Thymus (tissue), 11 donors: ENCODE data around the gene FRMPD4. TPM values are rescaled to one million over a fixed set of nuclear protein-coding genes. Genes with fewer than 3 reads are reported as not detected.
"Not testable (repeated sequence)": the region's sequence is repeated elsewhere in the genome, so short reads cannot be mapped to it uniquely, and the experiment has no call there.

Experiments
- DNase-seq, 9 donors: peaks; one replicate each; pipeline ENCODE4 v3.0.0-alpha.2; 2013; ENCODE audit warnings: low spot score in 9 of 9, low read depth in 6 of 9, missing footprints in 1 of 9
- H3K27ac ChIP-seq, 2 donors: one replicate each; pipeline ENCODE4 v1.5.1; 2013; ENCODE audit warnings: control low read depth in 1 of 2, low read depth in 1 of 2, low read length in 1 of 2, mild to moderate bottlenecking in 1 of 2, moderate library complexity in 1 of 2
- H3K27me3 ChIP-seq, 2 donors: one replicate each; pipeline ENCODE4 v1.5.1; 2013; ENCODE audit warnings: low read length in 1 of 2; ENCODE audit not compliant: control insufficient read depth in 2 of 2, insufficient read depth in 1 of 2
- H3K36me3 ChIP-seq, 2 donors: one replicate each; pipeline ENCODE4 v1.5.1; 2013; ENCODE audit warnings: low read length in 1 of 2, mild to moderate bottlenecking in 1 of 2, moderate library complexity in 1 of 2; ENCODE audit not compliant: control insufficient read depth in 2 of 2, insufficient read depth in 2 of 2
- H3K4me1 ChIP-seq, 2 donors: one replicate each; pipeline ENCODE4 v1.5.1; 2013; ENCODE audit warnings: low read length in 2 of 2; ENCODE audit not compliant: control insufficient read depth in 2 of 2, insufficient read depth in 2 of 2
- H3K4me3 ChIP-seq, 2 donors: one replicate each; pipeline ENCODE4 v1.5.1; 2013; ENCODE audit warnings: low read length in 2 of 2, control low read depth in 1 of 2, mild to moderate bottlenecking in 1 of 2
- H3K9me3 ChIP-seq, 2 donors: one replicate each; pipeline ENCODE4 v1.5.1; 2013; ENCODE audit warnings: low read length in 1 of 2, mild to moderate bottlenecking in 1 of 2; ENCODE audit not compliant: control insufficient read depth in 2 of 2, insufficient read depth in 1 of 2
- WGBS: extraction: QIAGEN DNeasy Blood & Tissue Kit; methylation state at CpG from one replicate; pipeline ENCODE4 v1.1.7; 2013; 5-methylcytosine and 5-hydroxymethylcytosine counted together
- polyA plus RNA-seq: library from polyadenylated mRNA; stranded (reverse); fragments of 200-250 nt; gene quantifications from one replicate; pipeline ENCODE4 v1.2.3, GENCODE V29; 2013
- total RNA-seq: library from RNA; stranded (reverse); fragments of 120-200 nt; gene quantifications from one replicate; pipeline ENCODE4 v1.2.4, GENCODE V29; 2013
- donor health status: healthy.

FRMPD4 gene
- total and polyA plus RNA-seq, 2 donors: 0.05 TPM

DNA sequence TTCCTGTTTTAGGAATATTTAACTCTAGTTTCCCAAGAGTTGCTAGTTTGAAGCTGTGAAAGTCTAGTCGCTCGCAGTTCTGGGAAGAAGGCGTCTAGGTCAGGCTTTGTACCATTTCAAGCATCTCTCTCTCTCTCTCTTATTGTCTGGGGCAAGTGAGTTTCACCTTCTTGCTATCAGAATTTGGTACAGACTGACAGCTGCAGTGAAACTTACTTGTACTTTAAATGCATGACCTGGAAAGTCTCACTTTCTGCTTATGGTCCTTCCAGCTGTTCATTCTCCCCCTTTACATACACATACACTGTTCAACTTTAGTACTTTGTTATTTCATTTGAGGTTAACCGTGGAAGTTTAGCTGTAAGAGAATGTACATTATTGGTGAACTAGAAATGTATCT is 4.4 kb downstream of the FRMPD4 start:
- Histone ChIP-seq H3K36me3 (no peaks in the 10 kb centered on the region), H3K4me1 (no peaks in the 10 kb centered on the region)

DNA sequence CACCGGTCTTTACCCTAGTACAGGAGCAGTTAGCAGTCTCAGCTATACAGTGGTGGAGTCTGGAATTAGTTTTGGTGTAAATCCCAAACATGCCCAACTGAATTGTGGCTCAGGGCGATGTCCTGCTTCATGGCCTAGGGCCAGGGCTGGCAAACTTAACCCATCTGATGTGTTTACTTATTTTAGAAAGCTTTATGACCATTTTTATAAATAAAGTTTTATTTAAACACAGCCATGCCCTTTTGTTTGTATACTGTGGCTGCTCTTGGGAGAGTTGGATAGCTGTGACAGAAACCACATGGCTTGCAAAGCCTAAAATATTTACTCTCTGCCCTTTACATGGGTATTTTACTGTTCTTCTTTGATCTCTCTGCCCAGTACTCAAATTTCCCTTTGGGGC is 7.1 kb downstream of the FRMPD4 start:
- no peak for DNase-seq
- Histone ChIP-seq H3K36me3 (no peaks in the 10 kb centered on the region), H3K9me3 (no peaks in the 10 kb centered on the region), H3K4me3 (no peak overlapping the region), H3K27ac (no peak overlapping the region), H3K27me3 (no peaks in the 10 kb centered on the region), H3K4me1 (no peaks in the 10 kb centered on the region)
- 94% methylated on average over 2 of the region's 2 CpGs for WGBS

More for the DNA sequence above, 4.4 kb downstream of the FRMPD4 start:
- H3K4me3 ChIP-seq: no peak overlapping the region
- no peak overlapping the region for H3K27ac ChIP-seq
- no peak for DNase-seq
- H3K27me3 ChIP-seq: peaks cover 10 to 24% of the 10 kb centered on the region in 2 donors
- 91% methylated on average over 4 of the region's 4 CpGs for WGBS
- H3K9me3 ChIP-seq: no peaks in the 10 kb centered on the region

GRCh38 chrX:12149670-12150407 is 11.6 kb downstream of the FRMPD4 start:
- Histone ChIP-seq H3K27ac (no peak overlapping the region), H3K27me3 (no peaks in the 10 kb centered on the region), H3K4me1 (no peaks in the 10 kb centered on the region), H3K36me3 (no peaks in the 10 kb centered on the region), H3K4me3 (no peak overlapping the region), H3K9me3 (no peaks in the 10 kb centered on the region)
- DNase-seq: no peak
- WGBS: 87% methylated on average over 4 of the region's 4 CpGs

DNA sequence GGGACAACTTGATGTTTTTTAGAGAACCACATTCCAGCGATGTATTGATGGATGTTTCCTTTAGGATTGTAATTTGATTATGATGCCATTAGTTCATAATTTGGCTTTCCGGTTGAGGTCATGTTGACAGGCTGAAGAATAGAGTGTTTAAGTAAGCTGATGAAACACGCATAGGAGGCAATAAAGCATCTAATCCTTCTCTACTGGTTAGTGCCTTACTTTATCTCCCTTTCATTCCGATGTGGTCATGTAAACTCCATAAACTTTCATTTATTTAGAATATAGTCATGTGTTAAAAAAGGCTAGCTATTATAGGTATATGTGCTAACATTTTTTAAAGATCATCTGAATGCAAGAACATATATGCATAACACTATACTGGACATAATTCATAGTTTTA is 15.0 kb downstream of the FRMPD4 start:
- Histone ChIP-seq H3K9me3 (no peaks in the 10 kb centered on the region), H3K27me3 (no peaks in the 10 kb centered on the region), H3K4me3 (no peak overlapping the region), H3K36me3 (no peaks in the 10 kb centered on the region), H3K4me1 (no peaks in the 10 kb centered on the region), H3K27ac (no peak overlapping the region)
- 93% methylated on average over 4 of the region's 4 CpGs for WGBS
- no peak for DNase-seq

- H3K27ac ChIP-seq: no peak overlapping the region
- H3K9me3 ChIP-seq: no peaks in the 10 kb centered on the region
- no peaks in the 10 kb centered on the region for H3K36me3 ChIP-seq
- WGBS: 41% methylated on average over 1 of the region's 1 CpG
- H3K27me3 ChIP-seq: no peaks in the 10 kb centered on the region
- no peak for DNase-seq
- no peaks in the 10 kb centered on the region for H3K4me1 ChIP-seq
- H3K4me3 ChIP-seq: no peak overlapping the region
Measured at GRCh38 chrX:12153741-12154140, 15.5 kb downstream of the FRMPD4 start.

GRCh38 chrX:12159799-12160198 is 21.5 kb downstream of the FRMPD4 start:
- Histone ChIP-seq H3K4me3 (no peak overlapping the region), H3K27me3 (no peaks in the 10 kb centered on the region), H3K36me3 (no peaks in the 10 kb centered on the region), H3K4me1 (no peaks in the 10 kb centered on the region), H3K9me3 (no peaks in the 10 kb centered on the region), H3K27ac (no peak overlapping the region)
- DNase-seq: no peak
- 50% methylated on average over 4 of the region's 4 CpGs for WGBS

DNA sequence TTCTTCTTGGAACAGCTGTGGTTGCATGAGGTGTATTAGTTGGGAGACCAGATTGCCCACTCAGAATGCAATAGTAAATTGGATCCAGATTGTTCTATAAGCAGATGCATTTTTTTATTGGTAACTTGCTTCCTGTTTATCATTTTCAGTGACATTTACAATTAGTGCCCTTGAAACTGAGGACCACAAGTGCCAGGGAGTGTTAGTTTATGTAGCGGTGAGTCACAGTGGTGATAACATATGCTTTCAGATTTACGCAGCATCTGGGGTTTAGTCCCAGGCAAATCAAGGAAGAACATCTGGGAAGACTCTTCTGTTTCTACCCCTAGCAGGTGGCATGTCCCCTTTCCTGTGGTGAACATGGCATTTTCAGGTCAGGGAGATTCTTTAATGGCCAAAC is 24.1 kb downstream of the FRMPD4 start:
- Histone ChIP-seq H3K9me3 (no peaks in the 10 kb centered on the region), H3K4me3 (no peak overlapping the region), H3K4me1 (no peaks in the 10 kb centered on the region), H3K27me3 (no peaks in the 10 kb centered on the region), H3K36me3 (no peaks in the 10 kb centered on the region), H3K27ac (no peak overlapping the region)
- no peak for DNase-seq
- WGBS: 94% methylated on average over 2 of the region's 2 CpGs

DNA sequence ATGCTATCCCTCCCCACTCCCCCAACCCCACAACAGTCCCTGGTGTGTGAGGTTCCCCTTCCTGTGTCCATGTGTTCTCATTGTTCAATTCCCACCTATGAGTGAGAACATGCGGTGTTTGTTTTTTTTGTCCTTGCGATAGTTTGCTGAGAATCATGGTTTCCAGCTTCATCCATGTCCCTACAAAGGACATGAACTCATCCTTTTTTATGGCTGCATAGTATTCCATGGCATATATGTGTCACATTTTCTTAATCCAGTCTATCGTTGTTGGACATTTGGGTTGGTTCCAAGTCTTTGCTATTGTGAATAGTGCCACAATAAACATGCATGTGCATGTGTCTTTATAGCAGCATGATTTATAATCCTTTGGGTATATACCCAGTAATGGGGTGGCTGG is 25.9 kb downstream of the FRMPD4 start:
- H3K27me3 ChIP-seq: not testable (repeated sequence)
- WGBS: 99% methylated on average over 3 of the region's 3 CpGs

DNA sequence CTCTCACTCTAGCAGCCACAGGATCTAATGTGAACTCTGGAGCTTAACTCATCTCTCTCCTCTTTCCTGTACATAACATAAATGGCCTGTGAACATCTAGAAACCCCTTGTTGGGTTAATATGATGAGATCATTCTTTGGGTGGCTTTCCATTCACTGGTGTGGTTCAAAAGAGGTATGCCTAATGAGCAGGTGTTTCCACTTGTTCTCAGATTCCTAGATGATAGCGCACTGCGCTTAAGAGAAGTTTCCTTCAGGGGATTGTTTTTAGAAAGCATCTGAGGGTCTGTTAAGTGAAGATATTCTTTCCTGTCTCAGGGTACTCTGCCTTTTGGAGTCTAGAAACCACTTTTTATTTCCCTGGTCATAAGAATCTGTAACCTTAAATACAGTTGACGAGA is 32.5 kb downstream of the FRMPD4 start:
- H3K9me3 ChIP-seq: no peaks in the 10 kb centered on the region
- no peaks in the 10 kb centered on the region for H3K36me3 ChIP-seq
- H3K4me1 ChIP-seq: no peaks in the 10 kb centered on the region
- H3K4me3 ChIP-seq: no peak overlapping the region
- DNase-seq: no peak
- H3K27me3 ChIP-seq: no peaks in the 10 kb centered on the region
- WGBS: 93% methylated on average over 3 of the region's 3 CpGs
- no peak overlapping the region for H3K27ac ChIP-seq

More for the DNA sequence above, 25.9 kb downstream of the FRMPD4 start:
- DNase-seq, H3K4me3 ChIP-seq, H3K4me1 ChIP-seq, H3K27ac ChIP-seq, H3K9me3 ChIP-seq, H3K36me3 ChIP-seq: not testable (repeated sequence)
